GM12878 (cell line): ENCODE results near the gene MMEL1. TPM values are rescaled to one million over a fixed set of nuclear protein-coding genes. Genes with fewer than 3 reads are reported as not detected.
A peak's percentile ranks its signal among the peaks of the same experiment; 100 is the strongest.

Experiments used
- BCL3 ChIP-seq: IDR thresholded peaks from 2 replicates; pipeline ENCODE4 v1.6.1; 2011; ENCODE audit warnings: borderline replicate concordance, low read depth, mild to moderate bottlenecking, moderate library complexity, low read length; ENCODE audit not compliant: insufficient read depth, poor library complexity, severe bottlenecking
- ELK1 ChIP-seq: IDR thresholded peaks from 2 replicates; pipeline ENCODE4 v1.6.1; 2012; ENCODE audit warnings: low read depth, low read length, improper control_type of control experiment
- RB1 ChIP-seq: fragments of 450-650 bp; formaldehyde crosslinking; IDR thresholded peaks from 2 replicates; pipeline ENCODE4 v1.6.1; 2017; ENCODE audit warnings: mild to moderate bottlenecking, borderline replicate concordance
- RELB ChIP-seq: fragments of 450-650 bp; IDR thresholded peaks from 2 replicates; pipeline ENCODE4 v1.6.1; 2017; ENCODE audit warnings: low read depth, mild to moderate bottlenecking, moderate library complexity
- RUNX3 ChIP-seq: IDR thresholded peaks from 2 replicates; pipeline ENCODE4 v1.6.1; 2012; ENCODE audit warnings: low read length, inconsistent platforms
- ZNF217 ChIP-seq: fragments of 450-650 bp; IDR thresholded peaks from 2 replicates; pipeline ENCODE4 v1.6.1; 2017; ENCODE audit warnings: antibody characterized with exemption, mild to moderate bottlenecking
- polyA plus RNA-seq, 11 experiments: library from polyadenylated mRNA; depleted of rRNA in 4 of 11; unstranded in 6 of 11; stranded (reverse) in 5 of 11; fragments of >200 nt; fragmentation: Nextera tagmentation in 4 of 11; fragmentation: Illumina TruSeq in 1 of 11; extraction: Ambion mirVana in 4 of 11; extraction: Trizol in 1 of 11; gene quantifications; 1 replicate in 1 of 11; 2 replicates in 10 of 11; pipeline versions ENCODE4 v1.2.1 to v1.2.3, GENCODE V29; 2011 to 2016; ENCODE audit warnings: inconsistent platforms in 2 of 11, missing spikeins in 2 of 11, low read depth in 1 of 11
- total RNA-seq, 4 experiments: library from RNA; depleted of rRNA in 3 of 4; stranded (reverse); fragments of >200 nt in 3 of 4; fragmentation: Illumina TruSeq in 1 of 4; extraction: Trizol in 1 of 4; gene quantifications; 2 replicates each; pipeline versions ENCODE4 v1.2.1 to v1.2.3, GENCODE V29; 2013 to 2021

Gene MMEL1
- total and polyA plus RNA-seq, 10 of the 15 experiments (the other 5 are each of a cell fraction or from before 2014, with no cell fraction given) = 0.11 TPM; not detected in 9

- TF ChIP-seq BCL3 (no peak), RUNX3 (no peak), ELK1 (0 out of 2 replicates have a peak, but pooled peaks have one; percentile 36), RELB (no peak; the same call in 1 of the 2 replicates), RB1 (no peak), ZNF217 (no peak)
- TF ChIP-seq, all 136 proteins: peak for 24
Observed at GRCh38 chr1:2556277-2556677, 76.5 kb downstream of the MMEL1 start, which contains the start of gene TNFRSF14 (continued).
